H1 (cell line): ENCODE results near the gene OR8B4. TPM values are rescaled to one million over a fixed set of nuclear protein-coding genes. Genes with fewer than 3 reads are reported as not detected.

ENCODE experiments used
- CTCF ChIA-PET: fragments of 300-600 bp; sonication (Branson Sonifier 250); formaldehyde crosslinking; loops from one replicate; lab custom pipeline; 2021; ENCODE audit not compliant: partially characterized antibody; lab: Charles Lee
- POLR2A ChIA-PET: fragments of 300-600 bp; sonication (Branson Sonifier 250); formaldehyde crosslinking; loops from one replicate; lab custom pipeline; 2021; ENCODE audit warnings: inconsistent platforms; ENCODE audit not compliant: partially characterized antibody; lab: Charles Lee
- DNase-seq, 2 experiments: peaks; one replicate each; pipeline versions ENCODE4 v3.0.0 to v3.0.0-alpha.2; 2010 to 2022; ENCODE audit warnings: low spot score in 2 of 2, low read depth in 1 of 2, mixed read lengths in 1 of 2
- FAIRE-seq: peaks from 2 replicates; lab custom pipeline; 2011; peaks lifted over from hg19 to GRCh38; lab: Jason Lieb, UNC
- H2AFZ ChIP-seq: 2 replicates; pipeline ENCODE4 v1.8.1; 2012; ENCODE audit warnings: low read length, inconsistent platforms
- H2AK5ac ChIP-seq: 2 replicates; pipeline ENCODE4 v1.6.1; 2013; ENCODE audit warnings: low read depth, low read length
- H2BK120ac ChIP-seq: replicated peaks from 2 replicates; pipeline ENCODE3; 2013; ENCODE audit warnings: low read depth, low read length, inconsistent platforms
- H2BK12ac ChIP-seq: 2 replicates; pipeline ENCODE4 v1.6.1; 2013; ENCODE audit warnings: low read depth, low read length
- H2BK15ac ChIP-seq: 2 replicates; pipeline ENCODE4 v1.6.1; 2013; ENCODE audit warnings: low read length
- H2BK20ac ChIP-seq: 2 replicates; pipeline ENCODE4 v1.6.1; 2013; ENCODE audit warnings: low read length
- H2BK5ac ChIP-seq: 2 replicates; pipeline ENCODE4 v1.6.1; 2013; ENCODE audit warnings: low read depth, low read length
- H3K14ac ChIP-seq: 2 replicates; pipeline ENCODE4 v1.6.1; 2013; ENCODE audit warnings: inconsistent platforms; ENCODE audit not compliant: insufficient read length
- H3K18ac ChIP-seq: 2 replicates; pipeline ENCODE4 v1.6.1; 2013; ENCODE audit warnings: low read length; ENCODE audit errors: extremely low read depth
- H3K23ac ChIP-seq: 2 replicates; pipeline ENCODE4 v1.6.1; 2013; ENCODE audit warnings: inconsistent platforms; ENCODE audit not compliant: insufficient read length
- H3K23me2 ChIP-seq: 2 replicates; pipeline ENCODE4 v1.6.1; 2013; ENCODE audit warnings: low read depth, low read length
- H3K27ac ChIP-seq: 2 replicates; pipeline ENCODE4 v1.6.1; 2011; ENCODE audit warnings: low read depth, low read length, inconsistent platforms
- H3K27me3 ChIP-seq, 4 experiments: replicated peaks in 1 of 4; 1 replicate in 1 of 4; 2 replicates in 3 of 4; pipeline versions ENCODE4 v1.6.1 to v1.8.1; 2011 to 2013; ENCODE audit warnings: low read length in 3 of 4, mild to moderate bottlenecking in 3 of 4, inconsistent platforms in 2 of 4, mixed read lengths in 2 of 4, moderate library complexity in 1 of 4; ENCODE audit not compliant: control insufficient read depth in 3 of 4, insufficient read depth in 3 of 4; ENCODE audit errors: extremely low read depth in 1 of 4
- H3K36me3 ChIP-seq, 4 experiments: 2 replicates each; pipeline versions ENCODE4 v1.6.1 to v1.8.1; 2011 to 2013; ENCODE audit warnings: mild to moderate bottlenecking in 4 of 4, low read length in 3 of 4, moderate library complexity in 2 of 4, control low read depth in 1 of 4, inconsistent platforms in 1 of 4; ENCODE audit not compliant: insufficient read depth in 4 of 4, control insufficient read depth in 2 of 4
- H3K4ac ChIP-seq: replicated peaks from 2 replicates; pipeline ENCODE3; 2013; ENCODE audit warnings: low read length, low read depth, mixed read lengths, inconsistent platforms; ENCODE audit not compliant: insufficient read length
- H3K4me1 ChIP-seq, 4 experiments: replicated peaks in 1 of 4; 1 replicate in 1 of 4; 2 replicates in 3 of 4; pipeline versions ENCODE4 v1.6.1 to v1.8.1; 2011 to 2013; ENCODE audit warnings: low read length in 3 of 4, inconsistent platforms in 2 of 4, mixed read lengths in 1 of 4; ENCODE audit not compliant: insufficient read depth in 4 of 4, control insufficient read depth in 3 of 4
- H3K4me2 ChIP-seq, 2 experiments: 2 replicates each; pipeline versions ENCODE4 v1.6.1 to v1.8.1; 2011 to 2013; ENCODE audit warnings: low read depth in 2 of 2, low read length in 2 of 2, control low read depth in 1 of 2, inconsistent platforms in 1 of 2, mild to moderate bottlenecking in 1 of 2; ENCODE audit not compliant: insufficient read depth in 1 of 2
- H3K4me3 ChIP-seq, 4 experiments: fragments of 200-600, 300-600 bp in 1 of 4; sonication (generic), shearing (Covaris generic), sonication (Bioruptor Twin) in 1 of 4; 2 replicates each; pipeline versions ENCODE4 v1.5.1 to v1.8.1; 2011 to 2016; ENCODE audit warnings: low read length in 4 of 4, low read depth in 3 of 4, control low read depth in 2 of 4, inconsistent platforms in 2 of 4, mild to moderate bottlenecking in 2 of 4, mixed read lengths in 1 of 4, moderate library complexity in 1 of 4; ENCODE audit not compliant: insufficient read depth in 2 of 4; ENCODE audit errors: extremely low read depth in 1 of 4
- H3K56ac ChIP-seq: replicated peaks from 2 replicates; pipeline ENCODE3; 2013; ENCODE audit warnings: low read depth, mild to moderate bottlenecking, mixed read lengths, low read length, inconsistent platforms; ENCODE audit not compliant: insufficient read length
- H3K79me1 ChIP-seq: 2 replicates; pipeline ENCODE4 v1.6.1; 2013; ENCODE audit warnings: low read depth, low read length, control low read depth
- H3K79me2 ChIP-seq, 2 experiments: 2 replicates each; pipeline versions ENCODE4 v1.6.1 to v1.8.1; 2012 to 2013; ENCODE audit warnings: low read length in 2 of 2, mild to moderate bottlenecking in 2 of 2, inconsistent platforms in 1 of 2; ENCODE audit not compliant: insufficient read depth in 2 of 2, control insufficient read depth in 1 of 2
- H3K9ac ChIP-seq, 4 experiments: replicated peaks in 1 of 4; 1 replicate in 1 of 4; 2 replicates in 3 of 4; pipeline versions ENCODE4 v1.6.1 to v1.8.1; 2011 to 2013; ENCODE audit warnings: low read depth in 3 of 4, low read length in 3 of 4, control low read depth in 2 of 4, mild to moderate bottlenecking in 2 of 4, moderate library complexity in 2 of 4, inconsistent platforms in 1 of 4; ENCODE audit errors: extremely low read depth in 1 of 4
- H3K9me3 ChIP-seq, 2 experiments: 2 replicates each; pipeline versions ENCODE4 v1.6.1 to v1.8.1; 2012 to 2013; ENCODE audit warnings: mild to moderate bottlenecking in 2 of 2, moderate library complexity in 2 of 2, control low read depth in 1 of 2, inconsistent platforms in 1 of 2, low read depth in 1 of 2, low read length in 1 of 2, mixed read lengths in 1 of 2; ENCODE audit not compliant: insufficient read depth in 2 of 2
- H4K20me1 ChIP-seq, 2 experiments: replicated peaks in 1 of 2; 2 replicates each; pipeline versions ENCODE3 to v1.8.1; 2011 to 2013; ENCODE audit warnings: inconsistent platforms in 2 of 2, low read length in 2 of 2, mild to moderate bottlenecking in 1 of 2; ENCODE audit not compliant: insufficient read depth in 2 of 2, control insufficient read depth in 1 of 2
- H4K5ac ChIP-seq: 2 replicates; pipeline ENCODE4 v1.6.1; 2013; ENCODE audit warnings: low read length, low read depth, mixed read lengths, inconsistent platforms; ENCODE audit not compliant: insufficient read length
- H4K8ac ChIP-seq: 2 replicates; pipeline ENCODE4 v1.8.0; 2013; ENCODE audit warnings: mild to moderate bottlenecking, moderate library complexity, low read length, inconsistent platforms; ENCODE audit not compliant: insufficient read depth; ENCODE audit errors: extremely low read depth
- H4K91ac ChIP-seq: replicated peaks from 2 replicates; pipeline ENCODE3; 2013; ENCODE audit warnings: low read length, mixed read lengths, inconsistent platforms; ENCODE audit not compliant: insufficient read length
- CREB1 ChIP-seq: IDR thresholded peaks from 2 replicates; pipeline ENCODE4 v1.6.1; 2012; ENCODE audit warnings: inconsistent platforms
- GABPA ChIP-seq: IDR thresholded peaks from 2 replicates; pipeline ENCODE4 v1.6.1; 2011; ENCODE audit warnings: mild to moderate bottlenecking, low read length, moderate library complexity, borderline replicate concordance; ENCODE audit not compliant: insufficient read depth
- JUN ChIP-seq: IDR thresholded peaks from 2 replicates; pipeline ENCODE4 v1.6.1; 2011; ENCODE audit warnings: low read depth, mild to moderate bottlenecking, improper control_type of control experiment, low read length
- POLR2A ChIP-seq, 2 experiments: IDR thresholded peaks; 1 replicate in 1 of 2; 2 replicates in 1 of 2; pipeline ENCODE4 v1.6.1; 2011; ENCODE audit warnings: low read depth in 2 of 2, low read length in 2 of 2, mild to moderate bottlenecking in 2 of 2; ENCODE audit errors: control extremely low read depth in 1 of 2
- RAD21 ChIP-seq, 2 experiments: IDR thresholded peaks in 1 of 2; conservative IDR thresholded peaks in 1 of 2; 2 replicates each; pipeline ENCODE4 v1.6.1; 2011; ENCODE audit warnings: low read depth in 2 of 2, low read length in 2 of 2, improper control_type of control experiment in 1 of 2, inconsistent platforms in 1 of 2, mild to moderate bottlenecking in 1 of 2, moderate library complexity in 1 of 2
- TAF1 ChIP-seq: IDR thresholded peaks from 2 replicates; pipeline ENCODE4 v1.6.1; 2011; ENCODE audit warnings: mild to moderate bottlenecking, low read depth, low read length
- TAF7 ChIP-seq: optimal IDR thresholded peaks from 2 replicates; pipeline ENCODE3; 2011; ENCODE audit warnings: low read depth, mild to moderate bottlenecking, inconsistent platforms, low read length, moderate library complexity, borderline replicate concordance
- WGBS, 2 experiments: shearing (Covaris generic) in 1 of 2; methylation state at CpG; one replicate each; pipeline versions ENCODE4 v1.1.6 to v1.1.7; 2013 to 2015; ENCODE audit warnings: low lambda C conversion rate in 2 of 2, mixed read lengths in 2 of 2, inconsistent platforms in 1 of 2, low coverage in 1 of 2, missing lambda C conversion rate in 1 of 2; ENCODE audit not compliant: insufficient replicate concordance in 2 of 2, insufficient coverage in 1 of 2, insufficient read length in 1 of 2; ENCODE audit errors: extremely low coverage in 1 of 2, missing lambda C conversion rate in 1 of 2; 5-methylcytosine and 5-hydroxymethylcytosine counted together
- polyA plus RNA-seq, 7 experiments: library from polyadenylated mRNA; depleted of rRNA in 3 of 7; stranded (reverse) in 5 of 7; unstranded in 2 of 7; fragments of >200 nt in 5 of 7; fragments of 200-250 nt in 2 of 7; gene quantifications; 1 replicate in 5 of 7; 2 replicates in 1 of 7; 4 replicates in 1 of 7; pipeline versions ENCODE4 v1.2.1 to v1.2.3, GENCODE V29; 2011 to 2013; ENCODE audit warnings: missing spikeins in 2 of 7, mixed read lengths in 2 of 7
- total RNA-seq: library from RNA; stranded (reverse); fragmentation: NEBNext Ultra II Directional; extraction: Animal tissue kit (Norgen Biotek cat#: 25700); gene quantifications from 2 replicates; pipeline ENCODE4 v1.2.1, GENCODE V29; 2021

Gene OR8B4
- total and polyA plus RNA-seq, 2 of the 8 experiments (the other 6 are each of a cell fraction or from before 2014, with no cell fraction given) = not detected

DNA sequence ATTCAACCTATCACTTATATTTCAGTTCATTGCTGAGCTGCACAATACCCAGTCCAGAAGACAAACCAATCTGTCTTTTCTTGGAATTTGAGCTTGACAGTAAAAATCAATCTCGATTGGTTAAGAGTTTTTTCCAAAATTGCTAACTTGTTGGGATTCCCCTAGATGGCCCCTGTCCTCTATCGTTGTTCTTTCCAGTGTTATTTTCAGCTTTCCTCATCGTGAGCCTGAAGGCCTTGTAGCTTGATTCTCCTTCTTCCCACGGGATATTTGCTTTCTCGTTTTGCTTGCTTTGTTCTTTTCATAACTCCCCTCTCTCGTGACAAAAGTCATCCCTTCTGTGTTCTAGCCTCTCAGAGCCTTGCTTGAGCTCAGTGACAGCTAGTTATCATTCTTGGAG, 17.8 kb upstream of the OR8B4 start:
- Histone ChIP-seq H3K18ac (no peak overlapping the region), H3K23ac (no peak overlapping the region), H2AFZ (no peak overlapping the region), H4K91ac (no peak overlapping the region), H3K9me3 (peaks cover 0 to 2% of the 10 kb centered on the region in 2 experiments; a peak in 1 of 4 replicates), H3K79me2 (no peaks in the 10 kb centered on the region), H3K27me3 (no peaks in the 10 kb centered on the region), H2BK20ac (no peak overlapping the region), H2BK5ac (no peak overlapping the region), H3K56ac (no peak overlapping the region), H2AK5ac (no peak overlapping the region), H3K23me2 (no peaks in the 10 kb centered on the region), H4K5ac (no peak overlapping the region), H2BK15ac (no peak overlapping the region), H4K20me1 (no peaks in the 10 kb centered on the region), H3K14ac (no peak overlapping the region), H3K27ac (no peak overlapping the region), H4K8ac (no peak overlapping the region), H3K9ac (no peak overlapping the region), H3K4ac (no peak overlapping the region), H3K79me1 (no peaks in the 10 kb centered on the region), H2BK120ac (no peak overlapping the region), H3K4me1 (no peaks in the 10 kb centered on the region), H3K4me3 (no peak overlapping the region), H3K36me3 (no peaks in the 10 kb centered on the region), H3K4me2 (no peak overlapping the region), H2BK12ac (no peak overlapping the region)
- CTCF ChIA-PET = interaction anchor here (0.7 to 3.7 kb wide), 8 partner anchors 10 to 238 kb away, joined by 3 to 20 read pairs (median 3); no protein-coding TSS in a partner anchor
- FAIRE-seq (no peak), DNase-seq (no peak)
- WGBS, 2 experiments = 82% methylated on average over 6 of the region's 6 CpGs; no CpG with 5 or more reads in 1 of the 2 experiments
- TF ChIP-seq POLR2A (IDR thresholded peaks at IDR 0.05; ENCODE audit: control extremely low read depth in 1 of 2, low read depth in 2 of 2, low read length in 2 of 2) = no peak
- TF ChIP-seq CREB1 = no peak
- TF ChIP-seq TAF7 = no peak
- TF ChIP-seq GABPA = no peak
- TF ChIP-seq JUN = no peak
- TF ChIP-seq TAF1 = no peak
- peak; percentile 34 to 52 for TF ChIP-seq RAD21 (IDR thresholded peaks at IDR 0.05 in 1 of 2, conservative IDR thresholded peaks at IDR 0.05 in 1 of 2; ENCODE audit: low read depth in 2 of 2, low read length in 2 of 2)
- POLR2A ChIA-PET = no interaction called here
